Measurements from ENCODE around the gene TAF4B.
"Not testable (repeated sequence)": the region's sequence is repeated elsewhere in the genome, so short reads cannot be mapped to it uniquely, and the experiment has no call there.

Gene TAF4B, protein sequence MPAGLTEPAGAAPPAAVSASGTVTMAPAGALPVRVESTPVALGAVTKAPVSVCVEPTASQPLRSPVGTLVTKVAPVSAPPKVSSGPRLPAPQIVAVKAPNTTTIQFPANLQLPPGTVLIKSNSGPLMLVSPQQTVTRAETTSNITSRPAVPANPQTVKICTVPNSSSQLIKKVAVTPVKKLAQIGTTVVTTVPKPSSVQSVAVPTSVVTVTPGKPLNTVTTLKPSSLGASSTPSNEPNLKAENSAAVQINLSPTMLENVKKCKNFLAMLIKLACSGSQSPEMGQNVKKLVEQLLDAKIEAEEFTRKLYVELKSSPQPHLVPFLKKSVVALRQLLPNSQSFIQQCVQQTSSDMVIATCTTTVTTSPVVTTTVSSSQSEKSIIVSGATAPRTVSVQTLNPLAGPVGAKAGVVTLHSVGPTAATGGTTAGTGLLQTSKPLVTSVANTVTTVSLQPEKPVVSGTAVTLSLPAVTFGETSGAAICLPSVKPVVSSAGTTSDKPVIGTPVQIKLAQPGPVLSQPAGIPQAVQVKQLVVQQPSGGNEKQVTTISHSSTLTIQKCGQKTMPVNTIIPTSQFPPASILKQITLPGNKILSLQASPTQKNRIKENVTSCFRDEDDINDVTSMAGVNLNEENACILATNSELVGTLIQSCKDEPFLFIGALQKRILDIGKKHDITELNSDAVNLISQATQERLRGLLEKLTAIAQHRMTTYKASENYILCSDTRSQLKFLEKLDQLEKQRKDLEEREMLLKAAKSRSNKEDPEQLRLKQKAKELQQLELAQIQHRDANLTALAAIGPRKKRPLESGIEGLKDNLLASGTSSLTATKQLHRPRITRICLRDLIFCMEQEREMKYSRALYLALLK

DNA sequence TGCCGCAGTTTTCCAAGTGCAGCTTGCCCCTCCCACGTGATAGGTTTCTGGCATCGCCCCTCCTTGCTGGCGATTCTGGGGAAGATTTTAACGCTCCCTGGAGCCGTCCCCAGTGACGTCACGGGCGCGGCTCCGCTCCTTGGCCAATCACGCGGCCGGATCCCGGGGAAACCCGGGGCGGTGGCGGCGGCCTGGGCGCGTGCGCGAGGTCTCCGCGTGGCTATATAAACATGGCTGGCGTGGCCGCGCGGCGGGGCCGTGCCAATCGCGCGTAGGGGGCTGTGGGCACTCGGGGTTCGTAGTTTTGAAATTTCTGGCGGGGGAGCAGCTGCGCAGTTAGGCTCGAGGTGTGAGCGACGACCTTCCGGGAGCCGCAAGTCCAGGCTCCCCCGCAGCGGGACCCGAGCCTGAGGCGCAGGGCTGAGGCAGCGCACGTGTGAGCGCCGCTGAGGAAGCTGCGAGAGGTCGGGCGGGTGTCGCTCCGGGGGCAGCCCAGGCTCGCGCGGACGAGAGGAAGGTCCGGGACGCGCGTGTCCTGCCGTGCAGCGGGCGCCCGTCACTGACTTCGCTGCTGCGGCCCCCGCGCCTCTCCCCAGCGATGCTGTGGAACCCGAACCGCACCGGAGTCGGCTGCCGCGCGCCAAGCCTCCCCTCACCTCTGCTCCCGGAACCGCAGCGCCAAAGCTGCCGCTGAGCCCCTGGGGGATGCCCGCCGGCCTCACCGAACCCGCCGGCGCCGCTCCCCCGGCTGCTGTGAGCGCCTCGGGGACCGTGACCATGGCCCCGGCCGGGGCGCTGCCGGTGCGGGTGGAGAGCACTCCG lies at the start of gene TAF4B:
Gene TAF4B (plus strand): TSS at position 217 of the 822 bp plus-strand sequence. CDS start 489 bp downstream, at position 706.
- FAIRE-seq, result peak; percentile 96

- FAIRE-seq, result no peak
Observed at GRCh38 chr18:26181343-26181826, 44.9 kb upstream of the TAF4B start.

DNA sequence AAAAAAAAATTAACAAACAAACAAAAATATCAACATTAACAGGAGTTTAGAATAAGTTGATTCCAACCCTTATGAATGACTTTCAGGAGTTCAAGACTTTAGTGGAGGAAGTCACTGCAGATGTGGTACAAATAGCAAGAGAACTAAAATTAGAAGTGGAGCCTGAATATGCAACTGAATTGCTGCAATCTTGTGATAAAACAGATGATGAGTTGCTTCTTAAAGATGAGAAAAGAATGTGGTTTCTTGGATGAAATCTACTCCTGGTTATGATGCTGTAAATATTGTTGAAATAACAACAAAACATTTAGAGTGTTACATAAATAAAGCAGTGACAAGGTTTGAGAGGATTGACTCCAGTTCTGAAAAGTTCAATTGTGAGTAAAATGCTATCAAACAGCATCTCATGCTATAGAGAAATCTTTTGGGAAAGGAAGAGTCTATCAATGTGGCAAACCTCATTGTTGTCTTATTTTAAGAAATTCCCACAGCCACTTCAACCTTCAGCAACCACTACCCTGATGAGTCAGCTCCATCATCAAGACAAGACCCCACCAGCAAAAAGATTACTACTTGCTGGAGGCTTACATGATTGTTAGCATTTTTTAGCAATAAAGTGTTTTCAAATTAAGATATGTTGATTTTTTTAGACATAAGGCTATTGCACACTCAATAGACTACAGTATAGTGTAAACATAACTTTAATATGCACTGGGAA lies 42.7 kb upstream of the TAF4B start:
- no peak for FAIRE-seq

DNA sequence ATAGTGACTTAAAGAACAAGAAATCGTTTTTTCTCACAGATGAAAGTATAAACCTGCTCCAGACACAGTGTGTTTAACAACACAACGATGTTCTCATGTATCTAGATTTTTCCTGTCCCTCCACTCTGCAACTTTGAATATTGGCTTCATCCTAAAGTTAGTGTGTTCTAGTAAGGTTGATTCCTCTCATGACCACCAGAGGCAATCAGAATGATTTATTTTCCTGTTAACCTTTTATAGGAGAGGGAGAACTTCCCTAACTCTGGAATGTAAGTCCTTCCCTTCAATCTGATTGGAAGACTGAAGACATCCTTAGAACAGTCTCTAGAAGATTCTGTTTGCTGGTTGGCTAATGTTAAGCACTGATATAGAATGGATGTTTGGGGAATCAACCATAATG lies 41.0 kb upstream of the TAF4B start:
- FAIRE-seq, result no peak

DNA sequence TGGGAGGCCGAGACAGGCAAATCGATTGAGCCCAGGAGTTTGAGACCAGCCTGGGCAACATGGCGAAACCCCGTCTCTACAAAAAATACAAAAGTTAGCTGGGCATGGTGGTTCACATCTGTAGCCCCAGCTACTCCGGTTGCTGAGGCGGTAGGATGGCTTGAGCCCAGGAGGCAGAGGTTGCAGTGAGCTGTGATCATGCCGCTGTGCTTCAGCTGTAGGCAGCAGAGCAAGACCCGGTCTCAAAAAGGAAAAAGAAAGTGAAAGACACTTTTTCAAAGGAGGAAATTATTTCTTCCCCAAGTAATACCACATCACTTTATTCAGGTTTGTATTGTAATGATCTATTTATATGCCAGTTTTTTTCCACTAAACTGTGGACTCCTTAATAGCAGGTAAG lies 35.7 kb upstream of the TAF4B start:
- no peak for FAIRE-seq

- no peak for FAIRE-seq
Observed at GRCh38 chr18:26192233-26192632, 34.0 kb upstream of the TAF4B start.

DNA sequence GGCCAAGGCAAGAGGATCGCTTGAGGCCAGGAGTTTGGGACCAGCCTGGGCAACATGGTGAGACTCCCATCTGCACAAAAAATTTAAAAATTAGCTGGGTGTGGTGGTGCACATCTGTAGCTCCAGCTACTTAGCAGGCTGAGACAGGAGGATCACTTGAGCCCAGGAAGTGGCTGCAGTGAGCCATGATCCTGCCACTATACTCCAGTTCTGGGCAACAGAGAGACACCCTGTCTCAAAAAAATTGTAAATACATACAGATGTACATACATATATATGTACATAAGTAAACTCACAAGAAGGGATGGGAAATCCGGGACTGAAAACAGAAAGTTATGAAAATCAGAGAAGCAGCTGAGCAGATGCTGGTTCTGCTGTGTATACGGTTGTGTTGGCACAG lies 29.6 kb upstream of the TAF4B start:
- FAIRE-seq, result no peak

- not testable (repeated sequence) for FAIRE-seq
Observed at GRCh38 chr18:26202001-26202400, 24.2 kb upstream of the TAF4B start.

- no peak for FAIRE-seq
Observed at GRCh38 chr18:26205318-26205717, 20.9 kb upstream of the TAF4B start.

GRCh38 chr18:26206488-26206887 lies 19.8 kb upstream of the TAF4B start:
- no peak for FAIRE-seq

GRCh38 chr18:26207937-26208336 lies 18.3 kb upstream of the TAF4B start:
- FAIRE-seq, result no peak

DNA sequence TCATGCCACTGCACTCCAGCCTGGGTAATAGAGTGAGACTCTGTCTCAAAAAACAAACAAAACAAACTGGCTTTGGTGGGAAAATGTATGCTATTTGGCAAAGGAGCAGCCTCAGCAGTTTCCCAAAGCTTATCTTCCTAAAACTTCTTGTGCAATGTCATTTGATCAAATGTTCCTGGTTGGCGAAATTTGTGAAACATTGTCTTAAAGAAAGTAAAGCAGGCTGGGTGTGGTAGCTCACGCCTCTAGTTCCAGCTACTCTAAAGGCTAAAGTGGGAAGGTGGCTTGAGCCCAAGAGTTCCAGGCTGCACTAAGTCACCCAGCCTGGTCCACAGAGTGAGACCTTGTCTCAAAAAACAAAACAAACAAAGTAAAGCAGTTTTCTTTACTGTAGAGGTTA lies 17.3 kb upstream of the TAF4B start:
- no peak for FAIRE-seq

DNA sequence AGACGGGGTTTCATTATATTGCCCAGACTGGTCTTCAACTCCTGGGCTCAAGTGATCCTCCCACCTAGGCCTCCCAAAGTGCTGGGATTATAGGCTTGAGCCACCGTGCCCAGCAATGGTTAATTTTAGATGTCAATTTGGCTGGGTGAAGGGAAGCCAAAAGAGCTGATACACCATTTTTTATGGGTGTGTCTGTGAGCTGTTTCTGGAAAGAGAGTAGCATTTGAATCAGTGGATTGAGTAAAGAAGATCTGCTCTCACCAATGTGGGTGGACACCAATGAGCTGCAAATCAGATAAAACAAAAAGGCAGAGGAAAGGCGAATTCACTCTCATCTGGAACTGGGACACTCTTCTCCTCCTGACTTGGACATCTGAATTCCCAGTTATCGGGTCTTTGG lies 16.1 kb upstream of the TAF4B start:
- FAIRE-seq, result no peak

GRCh38 chr18:26215247-26215970 lies 10.8 kb upstream of the TAF4B start:
- FAIRE-seq, result no peak

DNA sequence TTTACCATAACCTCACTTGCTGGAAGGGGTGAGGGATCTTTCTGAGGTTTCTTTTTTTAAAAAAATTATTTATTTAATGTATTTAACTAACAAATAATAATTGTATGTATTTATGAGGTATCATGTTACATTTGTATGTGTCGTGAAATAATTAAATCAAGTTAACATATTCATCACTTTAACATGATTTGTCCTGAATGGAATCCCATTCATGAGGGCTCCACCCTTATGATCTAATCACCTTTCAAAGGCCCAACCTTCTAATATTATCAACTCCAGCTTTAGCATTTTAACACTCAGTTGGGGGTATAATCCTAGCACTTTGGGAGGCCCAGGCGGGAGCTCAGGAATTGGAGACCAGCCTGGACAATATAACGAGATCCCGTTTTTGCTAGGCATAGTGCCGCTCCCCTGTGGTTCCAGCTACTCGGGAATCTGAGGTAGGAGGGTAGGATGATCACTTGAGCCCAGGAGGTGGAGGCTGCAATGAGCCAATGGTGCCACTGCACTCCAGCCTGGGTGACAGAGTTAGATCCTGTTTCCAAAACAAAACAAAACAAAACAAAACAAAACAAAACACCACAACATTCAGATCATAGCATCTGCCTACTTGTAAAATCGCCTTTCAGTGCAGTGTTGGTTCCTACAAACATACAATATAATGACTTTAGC lies 1.1 kb upstream of the TAF4B start:
- no peak for FAIRE-seq

- FAIRE-seq, result no peak
Observed at GRCh38 chr18:26225915-26226228, 373 bp upstream of the TAF4B start.

- no peak for FAIRE-seq
Observed at GRCh38 chr18:26227051-26227670, 916 bp downstream of the TAF4B start.

- FAIRE-seq, result no peak
Observed at GRCh38 chr18:26228562-26229260, 2.5 kb downstream of the TAF4B start.

GRCh38 chr18:26230497-26230896 lies 4.3 kb downstream of the TAF4B start:
- FAIRE-seq, result no peak

DNA sequence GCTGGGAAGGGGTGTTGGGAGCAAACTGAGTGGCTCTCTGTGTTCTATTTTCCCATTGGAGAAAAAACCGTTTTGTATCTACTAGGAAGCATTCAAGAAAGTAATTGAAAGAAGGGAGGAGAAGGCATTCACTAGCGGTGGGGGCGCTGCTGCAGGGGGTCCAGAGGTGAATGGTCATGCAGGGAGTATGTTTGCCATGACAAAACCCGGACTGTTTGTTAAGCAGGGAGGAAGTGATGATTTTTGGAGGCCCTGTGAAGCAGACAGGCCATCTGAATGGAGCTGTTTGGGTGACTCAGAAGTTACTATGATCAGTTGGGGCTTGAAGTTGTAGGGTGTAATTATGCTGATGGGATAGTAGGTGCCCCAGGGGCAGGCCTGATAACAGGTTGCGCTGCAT lies 7.0 kb downstream of the TAF4B start:
- FAIRE-seq, result no peak

All from G401.6 (cell line).